ENCODE results near the gene KTI12.
"Not testable (repeated sequence)": the region's sequence is repeated elsewhere in the genome, so short reads cannot be mapped to it uniquely, and the experiment has no call there.

The KTI12 gene

DNA sequence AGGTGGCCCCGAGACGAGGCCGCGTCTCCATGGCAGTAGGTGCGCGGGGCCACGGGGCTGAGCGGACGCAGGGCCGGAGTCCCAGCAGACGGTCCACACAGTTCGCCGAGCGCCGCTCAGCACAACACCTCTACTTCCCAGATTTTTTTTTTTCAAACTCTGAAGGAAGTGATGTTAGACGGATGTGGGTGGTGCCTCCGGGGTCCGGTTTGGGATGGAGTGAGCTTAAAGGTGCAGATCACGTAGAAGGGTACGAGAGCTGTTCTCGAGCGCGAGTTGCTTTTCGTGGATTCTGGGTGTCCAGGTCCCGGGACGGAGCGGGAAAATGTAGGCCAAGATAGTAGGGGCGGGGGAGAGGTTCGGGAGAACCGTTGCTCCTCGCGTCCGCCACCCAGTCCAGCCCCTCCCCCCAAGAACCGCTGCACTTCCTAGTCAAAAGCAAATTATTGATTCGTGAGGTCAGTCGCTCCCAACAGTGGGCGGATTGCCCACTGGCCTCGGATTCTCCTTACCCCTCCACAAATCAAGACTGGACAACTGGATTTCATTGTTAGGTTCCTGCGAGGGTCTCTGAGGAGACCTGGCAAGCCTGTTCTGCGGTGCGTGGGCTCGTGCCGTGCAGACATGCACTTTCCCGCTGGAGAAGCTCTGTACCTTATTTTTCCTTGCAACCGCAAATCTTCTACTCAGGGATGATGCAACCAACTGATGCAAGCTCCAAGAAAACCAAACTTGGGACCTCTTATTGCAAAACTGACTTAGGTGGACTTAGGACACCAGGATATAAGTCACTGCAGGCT lies 21.7 kb upstream of the KTI12 start, which contains the start of gene TXNDC12:
Gene TXNDC12 (minus strand): TSS at position 126 of the 800 bp plus-strand sequence. CDS start 95 bp downstream, at position 31.
- Histone ChIP-seq H3K9ac (ENCODE audit: insufficient read length, low read depth) (peak within 1 kb of the TSS; percentile 94), H3K36me3 (ENCODE audit: insufficient read depth, insufficient read length, low read length) (peaks cover 30% of the 10 kb centered on the region), H3K9me3 (ENCODE audit: insufficient read depth, low read length) (no peaks in the 10 kb centered on the region), H3K4me1 (ENCODE audit: insufficient read depth, insufficient read length) (no peaks in the 10 kb centered on the region), H3K27me3 (ENCODE audit: insufficient read depth, insufficient read length) (no peaks in the 10 kb centered on the region), H3K4me3 (ENCODE audit: insufficient read length, low read depth) (peak within 1 kb of the TSS; percentile 89)
- no peak for TF ChIP-seq SUZ12 (IDR thresholded peaks at IDR 0.05; ENCODE audit: extremely low read depth, insufficient read depth, insufficient read length)
- TF ChIP-seq ZNF274 (IDR thresholded peaks at IDR 0.05; ENCODE audit: low read depth, low read length): no peak
- no peak for TF ChIP-seq YY1 (IDR thresholded peaks at IDR 0.05; ENCODE audit: insufficient read depth, insufficient read length)
- DNase-seq (ENCODE audit: low read depth, low spot score): peak; percentile 95

- TF ChIP-seq YY1 (IDR thresholded peaks at IDR 0.05; ENCODE audit: insufficient read depth, insufficient read length): no peak
- H3K9ac ChIP-seq (ENCODE audit: insufficient read length, low read depth): peak overlapping the region; percentile 94
- peaks cover 23% of the 10 kb centered on the region for H3K36me3 ChIP-seq (ENCODE audit: insufficient read depth, insufficient read length, low read length)
- H3K9me3 ChIP-seq (ENCODE audit: insufficient read depth, low read length): no peaks in the 10 kb centered on the region
- DNase-seq (ENCODE audit: low read depth, low spot score): no peak
- H3K4me3 ChIP-seq (ENCODE audit: insufficient read length, low read depth): peak overlapping the region; percentile 89
- H3K27me3 ChIP-seq (ENCODE audit: insufficient read depth, insufficient read length): no peaks in the 10 kb centered on the region
- H3K4me1 ChIP-seq (ENCODE audit: insufficient read depth, insufficient read length): no peaks in the 10 kb centered on the region
Observed at GRCh38 chr1:52054496-52055065, 21.0 kb upstream of the KTI12 start.

GRCh38 chr1:52053862-52054261 lies 20.3 kb upstream of the KTI12 start:
- Histone ChIP-seq H3K36me3 (ENCODE audit: insufficient read depth, insufficient read length, low read length) (peaks cover 22% of the 10 kb centered on the region), H3K4me3 (ENCODE audit: insufficient read length, low read depth) (peak overlapping the region; percentile 89), H3K27me3 (ENCODE audit: insufficient read depth, insufficient read length) (no peaks in the 10 kb centered on the region), H3K9me3 (ENCODE audit: insufficient read depth, low read length) (no peaks in the 10 kb centered on the region), H3K4me1 (ENCODE audit: insufficient read depth, insufficient read length) (no peaks in the 10 kb centered on the region), H3K9ac (ENCODE audit: insufficient read length, low read depth) (peak overlapping the region; percentile 94)
- TF ChIP-seq YY1 (IDR thresholded peaks at IDR 0.05; ENCODE audit: insufficient read depth, insufficient read length) (no peak), SUZ12 (IDR thresholded peaks at IDR 0.05; ENCODE audit: extremely low read depth, insufficient read depth, insufficient read length) (no peak), ZNF274 (IDR thresholded peaks at IDR 0.05; ENCODE audit: low read depth, low read length) (no peak)
- DNase-seq (ENCODE audit: low read depth, low spot score): no peak

DNA sequence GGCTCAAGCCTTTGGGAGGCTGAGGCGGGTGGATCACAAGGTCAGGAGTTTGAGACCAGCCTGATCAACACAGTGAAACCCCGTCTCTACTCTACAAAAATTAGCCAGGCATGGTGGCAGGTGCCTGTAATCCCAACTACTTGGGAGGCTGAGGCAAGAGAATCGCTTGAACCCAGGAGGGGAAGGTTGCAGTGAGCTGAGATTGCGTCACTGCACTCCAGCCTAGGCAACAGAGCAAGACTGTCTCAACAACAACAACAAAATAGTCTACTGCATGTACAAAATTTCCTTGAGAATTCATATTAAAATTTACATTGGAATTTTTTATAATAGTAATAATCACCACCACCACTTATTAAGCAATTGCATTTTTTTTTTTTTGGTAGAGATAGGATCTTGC lies 15.7 kb upstream of the KTI12 start:
- not testable (repeated sequence) for H3K9me3 ChIP-seq (ENCODE audit: insufficient read depth, low read length); DNase-seq (ENCODE audit: low read depth, low spot score); H3K9ac ChIP-seq (ENCODE audit: insufficient read length, low read depth); H3K4me1 ChIP-seq (ENCODE audit: insufficient read depth, insufficient read length); H3K4me3 ChIP-seq (ENCODE audit: insufficient read length, low read depth); H3K27me3 ChIP-seq (ENCODE audit: insufficient read depth, insufficient read length)
- peaks cover 43% of the 10 kb centered on the region for H3K36me3 ChIP-seq (ENCODE audit: insufficient read depth, insufficient read length, low read length)

- H3K27me3 ChIP-seq (ENCODE audit: insufficient read depth, insufficient read length); H3K9ac ChIP-seq (ENCODE audit: insufficient read length, low read depth); H3K4me3 ChIP-seq (ENCODE audit: insufficient read length, low read depth); DNase-seq (ENCODE audit: low read depth, low spot score); H3K9me3 ChIP-seq (ENCODE audit: insufficient read depth, low read length); H3K4me1 ChIP-seq (ENCODE audit: insufficient read depth, insufficient read length): not testable (repeated sequence)
- peaks cover 36% of the 10 kb centered on the region for H3K36me3 ChIP-seq (ENCODE audit: insufficient read depth, insufficient read length, low read length)
Observed at GRCh38 chr1:52045666-52046195, 12.1 kb upstream of the KTI12 start.

GRCh38 chr1:52045236-52045635 lies 11.6 kb upstream of the KTI12 start:
- Histone ChIP-seq H3K4me3 (ENCODE audit: insufficient read length, low read depth) (no peak overlapping the region), H3K9ac (ENCODE audit: insufficient read length, low read depth) (no peak overlapping the region), H3K27me3 (ENCODE audit: insufficient read depth, insufficient read length) (no peaks in the 10 kb centered on the region), H3K4me1 (ENCODE audit: insufficient read depth, insufficient read length) (no peaks in the 10 kb centered on the region), H3K9me3 (ENCODE audit: insufficient read depth, low read length) (no peaks in the 10 kb centered on the region), H3K36me3 (ENCODE audit: insufficient read depth, insufficient read length, low read length) (peaks cover 37% of the 10 kb centered on the region)
- TF ChIP-seq SUZ12 (IDR thresholded peaks at IDR 0.05; ENCODE audit: extremely low read depth, insufficient read depth, insufficient read length): no peak
- TF ChIP-seq ZNF274 (IDR thresholded peaks at IDR 0.05; ENCODE audit: low read depth, low read length): no peak
- no peak for TF ChIP-seq YY1 (IDR thresholded peaks at IDR 0.05; ENCODE audit: insufficient read depth, insufficient read length)
- no peak for DNase-seq (ENCODE audit: low read depth, low spot score)

DNA sequence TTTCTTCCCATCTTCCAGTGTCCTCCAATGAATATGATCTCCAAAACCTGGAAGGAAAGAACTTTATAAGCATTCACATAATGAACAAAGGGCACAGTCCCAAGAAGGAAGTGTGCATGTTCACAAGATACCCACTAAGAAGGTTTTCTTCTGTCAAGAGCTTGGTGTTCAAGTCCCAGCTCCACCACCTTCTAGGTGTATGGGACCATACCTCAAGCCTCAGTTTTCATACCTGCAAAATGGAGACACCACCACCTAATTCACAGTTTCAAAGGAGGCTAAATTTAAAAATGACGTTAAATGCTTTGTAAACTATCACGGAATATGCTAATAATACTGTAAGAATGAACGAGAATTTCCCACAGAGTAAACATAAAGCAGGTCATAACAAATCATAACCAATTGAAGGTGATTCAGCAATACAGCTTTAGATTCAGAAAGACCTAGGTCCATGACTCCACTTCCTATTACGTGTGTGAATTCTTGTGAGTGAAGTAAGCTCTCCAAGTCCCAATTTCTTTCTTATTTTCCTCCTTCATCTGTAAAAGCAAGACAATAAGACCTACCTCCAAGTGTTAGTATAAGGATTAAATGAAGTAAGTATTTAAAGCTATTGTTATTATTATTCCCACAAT lies 8.1 kb upstream of the KTI12 start:
- Histone ChIP-seq H3K27me3 (ENCODE audit: insufficient read depth, insufficient read length) (no peaks in the 10 kb centered on the region), H3K9me3 (ENCODE audit: insufficient read depth, low read length) (no peaks in the 10 kb centered on the region), H3K36me3 (ENCODE audit: insufficient read depth, insufficient read length, low read length) (peaks cover 55% of the 10 kb centered on the region), H3K9ac (ENCODE audit: insufficient read length, low read depth) (no peak overlapping the region), H3K4me1 (ENCODE audit: insufficient read depth, insufficient read length) (no peaks in the 10 kb centered on the region), H3K4me3 (ENCODE audit: insufficient read length, low read depth) (no peak overlapping the region)
- DNase-seq (ENCODE audit: low read depth, low spot score): no peak
- TF ChIP-seq SUZ12 (IDR thresholded peaks at IDR 0.05; ENCODE audit: extremely low read depth, insufficient read depth, insufficient read length) (no peak), YY1 (IDR thresholded peaks at IDR 0.05; ENCODE audit: insufficient read depth, insufficient read length) (no peak), ZNF274 (IDR thresholded peaks at IDR 0.05; ENCODE audit: low read depth, low read length) (no peak)

Data from NT2/D1 (cell line).